NCI-H2196 treated with DMSO at 0.1 percent for 48 hours (cell line): ENCODE measurements around the gene WNT7B.

Experiments used
- DNase-seq: peaks from one replicate; lab custom pipeline; 2025; ENCODE audit not compliant: unreplicated experiment; lab: John Stamatoyannopoulos, UW

WNT7B gene

GRCh38 chr22:45997077-45997776 is 20.3 kb upstream of the WNT7B start:
- DNase-seq, result peak; percentile 88

GRCh38 chr22:45996241-45997076 is 19.5 kb upstream of the WNT7B start:
- DNase-seq, result no peak

- no peak for DNase-seq
These were observed 18.6 kb upstream of the WNT7B start for GRCh38 chr22:45995405-45996101.

DNA sequence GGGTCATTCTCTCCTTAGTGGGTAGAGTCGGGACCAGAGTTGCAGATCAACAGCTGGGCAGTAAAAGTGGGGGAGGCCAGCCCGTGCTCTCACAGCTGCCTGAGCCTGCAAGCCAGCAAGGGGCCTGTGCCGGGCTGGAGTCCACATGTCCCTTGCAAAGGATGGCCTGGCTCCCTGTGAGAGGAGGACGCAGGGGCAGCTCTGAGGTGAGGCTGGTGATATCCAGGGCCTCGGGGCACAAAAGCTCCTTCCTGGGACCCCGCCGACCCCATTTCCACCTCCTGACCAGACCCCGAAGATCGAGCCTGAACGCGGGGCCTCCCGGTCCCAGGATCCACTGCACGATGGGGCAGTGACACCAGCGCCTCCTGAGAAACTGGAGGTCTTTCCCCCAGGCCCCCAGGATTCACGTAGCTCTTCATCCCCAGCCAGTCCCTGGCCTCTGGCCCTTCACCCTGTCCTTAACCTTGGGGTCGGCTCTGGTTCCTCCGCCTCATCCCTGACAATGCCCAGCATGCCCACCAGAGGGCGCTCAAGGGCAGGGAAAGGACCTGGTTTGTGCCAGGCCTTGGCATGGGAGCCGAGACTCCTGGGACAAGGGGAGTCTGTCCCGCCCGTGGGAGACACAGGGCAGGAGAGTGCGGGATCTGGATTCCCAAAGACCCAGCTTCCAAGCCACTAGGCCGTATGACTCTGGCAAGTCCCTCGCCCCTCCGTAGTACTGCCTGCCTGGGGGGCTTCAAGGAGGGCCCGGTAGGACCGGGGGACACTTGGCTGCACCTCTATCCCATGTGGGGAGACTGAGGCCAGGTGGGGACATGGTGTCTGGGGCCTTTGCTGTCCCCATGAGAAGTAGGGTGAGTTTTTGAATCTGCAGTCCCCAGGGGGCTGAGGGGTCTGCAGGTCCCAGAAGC is 17.8 kb upstream of the WNT7B start:
- peak; percentile 26 for DNase-seq

DNA sequence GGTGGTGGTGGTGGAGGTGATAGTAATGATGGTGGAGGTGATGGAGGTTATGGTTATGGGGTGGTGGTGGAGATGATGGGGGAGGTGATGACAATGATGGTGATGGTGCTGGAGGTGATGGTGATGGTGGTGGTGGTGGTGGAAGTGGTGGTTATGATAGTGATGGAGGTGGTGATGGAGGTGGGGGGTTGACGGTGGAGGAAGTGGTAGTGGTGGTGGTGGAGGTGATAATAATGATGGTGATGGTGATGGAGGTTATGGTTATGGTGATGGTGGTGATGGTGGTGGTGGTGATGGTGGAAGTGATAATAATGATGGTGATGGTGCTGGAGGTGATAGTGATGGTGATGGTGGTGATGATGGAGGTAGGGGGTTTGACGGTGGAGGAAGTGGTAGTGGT is 16.9 kb upstream of the WNT7B start:
- DNase-seq, result no peak

DNA sequence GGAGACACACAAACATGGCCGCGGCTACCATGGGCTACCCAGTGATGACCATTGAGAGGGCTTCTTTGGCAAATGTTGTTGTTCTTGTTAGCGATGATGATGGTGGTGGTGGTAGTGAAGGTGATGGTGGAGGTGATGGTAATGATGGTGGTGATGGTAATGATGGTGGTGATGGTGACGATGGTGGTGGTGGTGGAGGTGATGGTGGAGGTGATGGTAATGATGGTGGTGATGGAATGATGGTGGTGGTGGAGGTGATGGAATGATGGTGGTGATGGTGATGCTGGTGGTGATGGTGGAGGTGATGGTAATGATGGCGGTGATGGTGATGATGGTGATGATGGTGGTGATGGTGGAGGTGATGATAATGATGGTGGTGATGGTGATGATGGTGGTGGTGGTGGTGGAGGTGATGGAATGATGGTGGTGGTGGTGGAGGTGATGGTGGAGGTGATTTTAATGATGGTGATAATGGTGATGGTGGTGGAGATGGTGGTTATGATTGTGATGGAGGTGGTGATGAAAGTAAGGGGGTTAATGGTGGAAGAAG is 16.3 kb upstream of the WNT7B start:
- DNase-seq, result no peak

GRCh38 chr22:45992737-45993136 is 15.8 kb upstream of the WNT7B start:
- DNase-seq, result no peak

GRCh38 chr22:45991098-45991497 is 14.1 kb upstream of the WNT7B start:
- DNase-seq, result no peak

- DNase-seq, result no peak
These were observed 10.3 kb upstream of the WNT7B start for GRCh38 chr22:45987136-45987861.

- DNase-seq, result no peak
These were observed 7.5 kb upstream of the WNT7B start for GRCh38 chr22:45984316-45984916.

DNA sequence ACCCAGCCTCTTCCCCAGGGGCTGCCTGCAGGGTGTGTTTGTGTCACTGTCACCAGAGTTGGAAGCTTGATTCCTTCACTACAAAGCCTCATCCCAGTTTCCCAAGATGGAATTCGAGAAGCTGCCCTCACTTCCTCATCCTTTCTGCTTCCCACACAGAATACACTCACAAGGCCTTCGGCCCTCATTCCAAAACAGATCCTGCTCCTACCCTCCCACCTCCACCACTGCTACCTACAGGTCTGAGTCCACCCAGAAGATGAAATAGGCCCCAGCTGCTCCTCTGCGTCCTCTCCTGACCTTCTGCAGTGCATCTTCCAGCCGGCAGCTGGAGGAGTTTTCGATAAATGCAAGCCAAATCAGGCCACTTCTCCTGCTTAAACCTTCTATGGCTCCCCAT is 6.8 kb upstream of the WNT7B start:
- no peak for DNase-seq

DNA sequence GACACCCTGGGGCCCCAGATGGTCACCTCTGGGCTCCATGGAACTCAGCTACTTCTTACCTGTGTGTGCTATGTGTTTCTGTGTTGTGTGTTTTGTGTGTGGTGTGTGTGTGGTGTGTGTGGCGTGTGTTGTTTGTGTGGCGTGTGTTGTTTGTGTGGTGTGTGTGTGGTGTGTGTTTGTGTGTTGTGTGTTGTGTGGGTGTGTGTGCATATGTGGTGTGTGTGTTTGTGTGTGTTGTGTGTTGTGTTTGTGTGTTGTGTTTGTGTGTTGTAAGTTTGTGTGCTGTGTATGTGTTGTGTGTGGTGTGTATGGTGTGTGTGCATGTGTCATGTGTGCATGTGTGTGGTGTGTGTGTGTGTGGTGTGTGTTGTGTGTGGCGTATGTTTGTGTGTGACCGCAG is 3.8 kb upstream of the WNT7B start:
- no peak for DNase-seq

GRCh38 chr22:45980268-45980570 is 3.3 kb upstream of the WNT7B start:
- DNase-seq, result no peak

GRCh38 chr22:45978275-45978713 is 1.3 kb upstream of the WNT7B start:
- DNase-seq, result no peak

DNA sequence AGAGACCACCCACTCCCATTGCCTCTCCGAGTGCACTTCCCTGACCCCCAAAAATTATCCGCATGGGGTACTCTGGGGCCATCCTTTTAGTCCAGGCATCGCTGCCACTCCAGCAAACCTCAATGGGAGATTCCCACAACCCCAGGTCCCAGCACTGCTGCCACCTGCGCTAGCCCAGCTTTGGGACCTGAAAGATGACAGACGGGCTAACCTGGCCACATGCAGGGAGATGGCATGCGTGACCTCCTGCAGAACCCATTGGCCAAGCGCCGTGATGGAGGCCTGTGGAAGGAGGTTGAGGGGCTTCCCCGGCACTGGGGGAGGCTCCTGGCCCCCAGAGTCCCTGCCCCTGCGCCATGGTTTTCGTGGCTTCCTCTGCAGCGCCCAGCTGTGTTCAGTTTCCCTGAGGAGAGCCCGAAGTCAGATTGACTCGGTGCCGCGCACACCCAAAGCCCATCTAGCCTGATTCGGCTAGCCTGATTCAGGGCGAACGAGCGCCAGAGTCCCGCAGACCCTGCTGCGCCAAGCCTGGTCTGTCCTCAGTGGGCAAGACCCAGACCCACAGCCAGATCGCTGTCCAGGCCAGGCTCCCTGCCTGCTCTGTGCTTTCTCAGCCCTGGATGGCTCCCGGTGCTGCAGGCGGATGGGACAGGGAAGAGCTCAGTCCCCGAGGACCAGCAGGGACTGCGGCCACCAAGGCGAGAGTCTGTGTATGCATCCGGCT is 751 bp upstream of the WNT7B start:
- no peak for DNase-seq

GRCh38 chr22:45976254-45977002 is 534 bp downstream of the WNT7B start:
- no peak for DNase-seq

- no peak for DNase-seq
These were observed 1.5 kb downstream of the WNT7B start for GRCh38 chr22:45975164-45976161.
